ENCODE data around the gene ZFHX3.

The ZFHX3 gene

DNA sequence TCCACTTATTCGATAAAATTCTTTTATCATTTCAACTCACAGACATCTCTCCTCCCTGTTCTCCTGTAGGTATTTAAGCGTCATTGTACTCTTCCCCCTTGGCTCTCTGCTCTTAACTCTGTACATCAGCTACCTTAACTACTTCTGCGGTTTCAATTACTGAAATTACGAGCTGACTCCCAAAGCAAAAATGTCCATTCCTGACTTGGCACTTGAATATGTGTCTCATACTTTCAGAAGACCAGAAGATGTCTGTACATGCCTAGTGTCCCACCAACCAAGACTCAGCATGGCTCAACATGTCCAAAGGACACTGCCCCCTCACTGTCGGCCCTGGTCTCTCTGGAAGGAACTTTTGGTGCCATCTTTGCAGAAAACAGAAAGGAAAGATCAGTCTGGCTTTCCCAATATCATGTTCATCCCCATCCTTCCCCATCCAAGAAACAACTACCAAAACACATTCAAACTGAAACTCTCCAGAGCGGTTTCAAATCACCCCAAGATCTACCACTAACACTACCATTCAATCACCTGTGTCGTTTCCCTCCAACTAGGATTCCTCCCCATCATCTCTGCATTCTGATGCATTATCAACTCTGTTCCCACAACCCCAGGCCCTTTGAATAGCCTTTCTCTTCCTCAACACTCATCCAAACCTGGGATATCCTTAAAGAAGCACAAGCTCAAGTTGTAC lies 74.9 kb downstream of the ZFHX3 start:
- DNase-seq: no peak

DNA sequence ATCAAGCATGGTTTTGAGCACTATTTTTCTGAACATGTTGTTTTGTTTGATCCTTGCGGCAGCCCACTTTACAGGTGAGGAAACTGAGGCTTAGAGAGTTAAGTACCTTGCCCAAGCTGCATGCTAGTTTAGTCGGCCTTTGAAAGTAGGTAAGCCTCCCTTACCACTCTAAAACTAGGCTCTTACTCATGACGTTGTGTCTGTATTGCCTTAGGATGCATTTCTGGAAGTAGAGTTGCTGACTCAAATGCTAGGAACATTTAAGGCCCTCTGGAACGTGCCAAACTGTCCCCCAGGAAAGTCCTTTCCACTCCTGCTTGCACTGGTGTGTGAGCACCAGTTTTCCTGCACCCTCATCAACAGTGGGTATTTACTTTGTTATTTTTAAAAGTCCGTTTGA lies 76.6 kb downstream of the ZFHX3 start:
- no peak for DNase-seq

DNA sequence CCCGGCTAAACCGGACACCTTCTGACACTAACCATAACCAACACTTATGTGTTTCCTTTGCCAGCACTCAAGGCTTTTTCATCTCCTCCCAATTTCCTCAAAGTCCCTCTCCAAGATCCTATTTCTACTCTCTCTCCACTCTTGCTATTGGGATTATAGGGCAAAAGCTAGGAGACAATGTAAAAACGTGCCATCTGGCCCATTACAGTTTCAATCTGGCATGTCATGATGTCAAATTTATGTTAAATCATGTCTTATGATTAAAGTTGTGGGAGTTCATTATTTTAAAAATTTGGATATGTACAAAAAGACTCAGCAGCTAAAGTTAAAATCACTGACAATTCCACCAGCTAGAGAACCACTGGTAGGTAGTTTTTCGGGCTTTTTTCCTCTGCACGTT lies 77.3 kb downstream of the ZFHX3 start:
- no peak for DNase-seq

DNA sequence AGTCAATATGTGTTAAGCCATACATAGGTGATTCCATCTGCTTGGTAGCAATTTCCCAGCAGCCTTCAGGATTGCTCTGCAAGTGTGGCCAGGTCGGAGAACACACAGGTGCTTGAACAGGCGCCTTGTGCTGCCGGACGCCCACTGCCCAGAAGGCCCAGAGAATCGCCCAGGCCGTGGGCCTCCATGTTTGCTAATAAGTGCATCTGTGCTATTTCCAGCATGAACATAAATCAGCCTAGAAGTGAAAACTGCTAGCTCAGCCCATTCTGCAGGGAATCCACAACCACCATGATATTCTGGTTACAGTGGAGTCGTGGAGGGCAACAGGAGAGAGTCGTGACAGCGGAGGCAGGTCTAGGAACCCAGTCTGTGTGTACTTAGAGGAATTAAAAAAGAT lies 78.1 kb downstream of the ZFHX3 start:
- DNase-seq: no peak

DNA sequence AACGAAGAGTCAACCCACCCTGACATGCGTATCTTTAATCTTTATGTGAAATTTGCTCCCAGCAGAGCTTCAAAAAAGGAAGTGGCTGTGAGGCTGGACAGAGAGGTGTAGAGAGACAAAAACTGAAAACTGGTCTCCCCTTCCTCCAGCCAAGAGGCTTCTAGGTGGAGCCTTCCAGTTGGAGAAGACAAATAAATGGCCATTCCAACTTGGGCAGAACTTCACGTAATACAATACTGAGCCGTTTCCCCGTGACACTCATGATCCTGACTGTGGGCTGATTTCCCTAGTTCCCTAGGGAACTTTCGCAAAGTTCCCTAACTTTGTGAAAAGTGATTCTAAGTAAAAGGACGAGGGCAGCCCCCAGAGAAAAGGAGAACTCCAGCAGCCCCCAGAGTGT lies 78.8 kb downstream of the ZFHX3 start:
- DNase-seq: no peak

DNA sequence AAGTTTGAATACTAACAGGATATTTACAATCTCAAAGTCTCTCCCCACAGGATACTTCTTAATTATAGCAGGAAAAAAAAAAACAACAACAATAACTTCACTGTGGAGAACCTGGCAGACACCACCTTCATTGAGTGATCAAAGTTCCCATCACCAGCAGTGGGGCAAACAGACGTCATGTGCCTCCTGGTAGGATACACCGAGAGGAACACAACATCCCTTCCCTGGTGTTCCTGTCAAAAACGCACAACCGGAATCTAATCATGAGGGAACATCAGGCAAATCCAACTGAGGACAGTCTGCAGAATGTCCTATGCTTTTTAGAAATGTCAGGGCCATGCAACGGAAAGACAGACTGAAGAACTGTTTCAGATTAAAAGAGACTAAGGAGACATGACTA lies 80.0 kb downstream of the ZFHX3 start:
- no peak for DNase-seq

DNA sequence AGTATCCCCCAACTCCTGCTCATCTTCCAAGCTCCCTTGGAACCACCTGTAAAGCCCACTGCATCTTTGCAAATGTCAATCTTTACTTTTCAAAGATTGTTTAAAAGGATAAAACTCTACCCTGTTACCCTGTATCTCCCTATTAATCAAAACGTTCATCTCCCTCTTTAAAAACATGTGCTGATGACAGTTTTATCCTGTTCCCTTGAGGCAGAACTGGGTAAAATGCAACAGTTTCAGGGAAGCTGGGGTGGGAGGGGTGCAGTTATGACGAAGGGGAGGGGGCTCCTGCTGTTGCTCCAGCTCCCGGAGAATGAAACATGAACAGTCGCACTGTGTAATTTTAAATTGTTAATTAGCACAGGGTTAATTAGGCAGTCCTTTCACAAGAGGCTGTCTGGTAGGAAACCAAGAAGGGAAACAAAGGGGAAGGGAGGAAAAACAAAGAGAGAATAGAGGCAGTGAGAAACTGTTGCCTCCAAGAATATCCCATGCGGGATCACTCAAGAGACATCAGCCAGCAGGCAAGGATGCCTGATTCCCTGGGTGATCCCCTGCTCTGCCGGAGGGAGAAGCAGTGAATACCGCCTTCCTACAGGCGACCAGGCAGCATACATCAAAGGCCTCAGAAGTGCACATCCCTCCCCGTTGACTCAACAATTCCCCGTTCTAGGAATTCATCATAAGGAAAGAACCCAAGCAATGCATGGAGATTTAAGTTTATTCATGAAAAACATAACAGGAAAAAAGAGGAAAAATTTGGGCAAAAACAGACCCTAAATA lies 84.2 kb downstream of the ZFHX3 start:
- no peak for DNase-seq

DNA sequence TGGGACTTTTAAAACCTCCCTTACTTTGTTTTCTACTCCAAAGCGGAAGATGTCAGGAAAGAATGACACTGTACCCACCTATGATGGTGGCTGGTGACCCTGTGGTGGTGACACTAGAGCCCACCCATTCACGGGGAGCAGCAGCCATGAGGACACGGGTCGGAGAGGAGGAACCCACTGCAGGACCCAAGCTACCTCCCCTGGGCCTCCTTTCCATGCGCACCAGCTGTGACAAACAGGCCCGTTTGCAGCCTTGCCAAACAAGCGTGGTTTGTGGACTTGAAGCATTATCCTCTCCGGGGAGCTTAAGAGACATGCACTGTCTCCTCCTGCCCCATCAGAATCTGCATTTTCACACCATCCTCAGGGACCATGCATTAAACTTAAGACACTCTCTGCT lies 85.6 kb downstream of the ZFHX3 start:
- no peak for DNase-seq

DNA sequence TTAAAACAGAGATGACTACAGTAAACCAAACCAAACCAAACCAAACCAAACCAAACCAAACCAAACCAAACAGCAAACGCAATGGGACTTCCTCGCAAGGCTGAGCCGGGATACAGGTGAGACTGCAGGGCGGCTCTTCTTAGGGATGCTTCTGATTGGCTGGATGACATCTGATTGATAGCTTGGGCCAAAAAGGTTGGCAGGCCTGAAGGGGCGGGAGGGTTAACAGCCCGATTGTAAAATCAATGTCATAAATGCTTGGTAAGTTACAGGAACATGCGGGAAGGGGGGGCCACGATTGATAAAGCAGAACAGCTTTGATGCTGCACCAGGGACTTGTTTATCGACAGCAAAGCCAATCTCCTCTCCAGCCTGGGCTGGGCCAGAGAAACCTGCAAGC lies 86.1 kb downstream of the ZFHX3 start:
- no peak for DNase-seq

DNA sequence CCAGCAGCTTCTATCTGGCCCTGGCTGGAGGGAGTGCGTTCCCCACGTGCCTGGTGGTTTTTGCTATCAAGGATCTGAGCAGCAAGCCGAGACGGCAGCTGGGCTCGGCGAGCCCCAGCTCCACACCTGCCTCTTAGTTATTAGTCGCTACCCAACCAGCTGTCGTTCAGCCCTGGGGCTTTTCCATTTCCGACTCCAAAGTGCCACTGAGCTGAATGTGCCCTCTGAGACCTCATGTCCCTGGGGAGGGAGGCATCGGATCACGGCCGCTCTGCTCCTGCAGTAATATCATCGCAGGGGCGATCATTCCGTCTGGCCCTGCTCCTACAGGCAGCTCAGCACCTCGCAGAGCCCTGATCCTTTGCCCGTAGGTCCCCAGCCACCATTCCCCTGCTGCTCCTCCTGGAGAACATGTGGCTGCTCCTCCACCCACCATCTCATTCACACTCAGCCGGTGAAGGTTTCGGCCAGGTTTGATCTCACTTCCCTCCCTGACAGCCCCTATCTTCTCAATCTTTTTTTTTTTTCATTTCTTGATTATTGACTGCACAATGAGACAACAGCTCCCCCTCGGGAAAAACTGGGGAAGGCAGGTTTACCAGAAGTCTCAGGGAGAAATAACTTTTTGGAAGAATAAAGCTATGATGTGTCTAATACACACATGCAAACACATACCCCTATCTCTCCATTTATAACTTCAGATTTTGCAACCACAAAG lies 86.7 kb downstream of the ZFHX3 start:
- no peak for DNase-seq

DNA sequence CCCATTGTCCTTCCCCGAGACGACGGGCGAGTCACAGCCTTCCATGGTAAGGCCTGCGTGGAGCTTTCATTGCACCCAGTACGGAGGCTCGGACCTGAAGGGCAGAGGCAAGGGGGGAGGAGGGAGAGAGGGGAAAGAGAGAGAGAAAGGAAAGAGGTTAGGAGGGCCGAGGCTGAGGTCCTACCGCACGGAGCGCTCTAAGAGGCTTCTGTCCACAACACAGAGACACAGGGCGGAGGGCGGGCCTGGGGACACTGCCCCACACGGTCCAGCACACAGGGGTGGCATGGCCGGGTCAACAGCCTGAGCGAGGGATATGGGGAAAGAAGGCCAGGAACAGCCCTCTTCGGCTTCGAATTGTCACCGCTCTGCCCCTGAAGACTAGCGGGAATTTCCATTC lies 87.8 kb downstream of the ZFHX3 start:
- DNase-seq: no peak

DNA sequence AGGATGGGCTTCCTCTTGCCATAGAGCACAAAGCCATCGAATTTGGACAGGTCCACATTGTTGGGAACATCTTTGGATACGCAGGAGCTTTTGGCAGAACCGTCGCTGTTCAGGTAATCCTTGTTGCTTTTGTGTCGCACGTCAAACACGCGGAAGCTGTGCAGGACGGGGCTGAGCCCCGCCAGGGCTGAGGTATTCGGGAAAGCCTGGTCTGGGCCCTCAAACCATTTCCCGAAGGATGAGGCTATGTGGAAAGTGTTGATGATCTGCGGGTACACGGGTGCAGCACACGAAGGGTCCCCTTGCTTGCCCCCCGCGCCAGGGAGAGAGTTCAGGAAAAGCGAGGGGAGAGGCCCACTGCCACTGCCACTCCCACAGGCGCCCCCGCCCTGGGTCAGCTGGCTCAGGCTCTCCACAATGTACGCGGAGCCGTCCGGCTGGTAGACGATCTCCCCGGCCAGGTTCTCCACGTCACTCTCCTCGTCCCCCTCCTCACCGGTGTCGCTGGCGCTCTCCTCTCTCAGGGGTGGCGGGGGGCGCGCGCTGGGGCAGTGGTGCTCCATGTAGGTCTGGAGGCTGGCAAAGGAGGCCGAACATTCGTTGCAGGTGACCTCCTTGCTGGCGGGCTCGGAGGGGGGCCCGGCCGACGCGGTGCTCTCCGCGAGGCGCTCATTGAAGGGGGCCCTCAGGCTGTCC lies 88.5 kb downstream of the ZFHX3 start:
- DNase-seq: no peak

DNA sequence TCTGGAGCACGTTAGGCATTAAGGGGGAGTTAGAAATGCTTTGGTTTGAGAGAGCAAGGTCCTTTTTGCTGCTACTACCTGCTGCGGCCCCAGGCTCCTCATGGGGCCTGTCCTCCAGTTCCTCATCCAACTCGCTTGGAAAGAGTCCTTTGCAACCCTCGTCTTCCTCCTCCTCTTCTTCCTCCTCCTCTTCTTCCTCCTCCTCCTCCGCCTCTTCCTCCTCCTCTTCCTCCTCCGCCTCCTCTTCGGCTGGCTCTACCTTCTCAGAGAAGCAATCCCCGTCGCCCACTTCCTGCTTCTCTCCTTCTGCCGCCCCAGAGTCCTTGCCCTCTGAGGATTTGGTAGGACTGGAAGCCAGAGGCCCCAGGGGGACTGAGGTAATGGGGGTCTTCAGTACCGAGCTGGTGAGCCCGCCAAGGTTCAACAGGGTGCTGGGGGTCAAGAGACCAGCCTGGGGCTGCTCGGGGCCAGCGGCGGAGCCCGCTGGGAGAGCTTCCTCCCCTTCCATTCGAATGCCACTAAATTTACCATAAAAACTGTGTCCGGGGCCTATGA lies 89.3 kb downstream of the ZFHX3 start:
- no peak for DNase-seq

DNA sequence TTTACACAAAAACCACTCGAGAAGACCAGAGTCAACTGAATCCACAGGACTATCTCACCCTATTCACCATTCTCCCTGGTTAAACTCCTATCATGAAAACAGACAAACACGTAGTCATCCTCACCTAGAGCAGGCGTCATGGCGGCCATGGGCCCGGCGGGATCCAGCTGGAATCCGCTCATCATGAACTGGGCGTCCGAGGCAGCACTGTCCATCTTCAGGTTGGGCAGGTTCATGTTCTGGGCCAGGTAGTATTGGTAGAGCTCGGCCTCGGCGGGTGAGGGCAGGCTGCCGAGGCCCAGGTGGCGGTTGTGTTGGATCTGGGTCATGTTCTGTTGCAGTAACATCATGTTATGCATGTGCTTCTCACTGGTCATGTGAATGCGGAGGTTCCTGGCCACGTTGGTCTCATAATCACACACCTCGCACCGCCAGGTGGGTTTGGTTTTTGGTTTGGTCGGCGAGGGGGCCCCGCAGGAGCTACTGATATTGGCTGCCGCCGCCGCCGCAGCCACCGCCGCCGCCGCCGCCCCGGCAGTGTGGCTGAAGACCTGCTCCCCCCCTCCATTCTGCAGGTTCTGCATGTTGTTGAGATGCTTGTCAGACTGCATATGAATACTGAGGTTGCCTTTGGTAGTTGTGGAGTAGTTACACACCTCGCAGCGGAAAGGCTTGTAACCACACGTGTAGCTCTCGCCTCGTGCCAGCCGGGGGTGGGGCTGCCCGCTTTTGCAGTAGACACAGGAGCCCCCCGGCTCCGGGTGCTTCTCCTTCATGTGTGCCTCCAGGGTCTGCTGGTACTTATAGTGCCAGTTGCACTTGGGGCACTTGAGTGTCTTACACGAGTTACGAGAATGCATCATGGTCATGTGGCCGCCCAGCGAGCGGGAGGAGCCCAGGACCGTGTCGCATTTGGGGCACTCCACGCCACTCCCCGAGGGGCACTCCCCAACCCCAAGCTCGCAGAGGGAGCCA lies 90.3 kb downstream of the ZFHX3 start:
- DNase-seq: no peak

DNA sequence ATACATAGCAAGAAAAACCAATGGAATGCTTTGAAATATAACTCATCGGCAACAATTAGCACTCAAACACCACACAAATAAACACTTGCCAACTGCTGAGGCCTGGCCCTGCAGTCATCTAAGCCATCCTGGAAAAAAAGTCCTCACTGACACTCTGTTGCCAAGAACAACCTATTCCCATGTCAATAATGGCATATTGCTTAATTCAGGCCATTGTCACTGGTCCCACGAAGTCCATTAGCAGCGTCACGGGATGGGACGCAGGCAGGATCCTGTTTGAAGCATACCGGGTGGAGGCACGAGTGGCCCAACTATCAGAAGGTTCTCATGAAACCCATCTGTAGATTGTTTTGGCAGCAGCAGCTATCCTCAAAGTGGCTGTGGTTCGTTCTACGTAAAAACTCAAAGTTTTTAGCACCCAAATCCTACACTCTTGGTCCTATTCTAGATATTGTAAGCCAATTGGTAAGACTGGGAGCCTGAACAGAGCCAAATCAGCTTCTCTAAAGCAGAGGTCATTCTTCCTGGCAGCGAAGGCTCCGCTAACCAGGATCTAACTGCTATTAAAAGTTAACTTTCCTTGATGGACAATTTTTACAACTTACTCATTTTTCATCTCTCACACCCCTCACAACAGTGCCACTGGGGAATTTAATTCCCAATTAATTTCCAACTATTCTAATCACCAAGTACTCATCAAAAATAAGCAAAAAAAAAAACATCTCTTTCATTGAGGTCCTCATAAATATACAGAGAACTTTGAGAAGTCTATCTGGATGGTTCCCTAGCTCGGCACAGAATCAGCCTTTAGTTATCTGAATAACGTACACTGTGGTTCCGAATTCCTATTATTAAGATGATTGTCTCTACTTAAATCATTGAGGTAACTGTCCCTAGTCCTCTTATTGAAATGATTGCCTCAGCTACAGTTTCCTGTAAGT lies 91.5 kb downstream of the ZFHX3 start:
- no peak for DNase-seq

DNA sequence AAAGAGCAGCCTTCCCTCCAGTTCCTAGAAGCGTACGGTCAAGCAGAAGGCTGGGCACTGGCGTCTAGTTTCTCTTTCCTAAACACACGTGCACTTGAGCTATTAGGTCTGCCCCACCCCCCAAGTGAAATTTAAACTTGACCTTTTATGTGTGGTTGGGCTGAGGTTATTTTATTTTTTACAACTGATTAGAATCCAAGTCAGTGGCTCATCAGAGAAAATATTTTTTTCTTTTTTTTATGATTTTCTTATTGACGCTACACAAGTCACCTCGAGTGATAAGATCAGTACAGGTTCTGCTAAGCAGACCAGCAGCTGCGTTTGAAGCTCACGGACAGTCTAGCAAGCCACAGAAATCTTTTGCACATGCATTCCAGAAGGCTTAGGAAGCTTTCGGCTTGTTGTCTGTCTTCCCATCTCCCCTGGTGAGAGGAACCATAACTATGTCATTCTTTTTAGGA lies 95.1 kb downstream of the ZFHX3 start:
- DNase-seq: no peak

DNA sequence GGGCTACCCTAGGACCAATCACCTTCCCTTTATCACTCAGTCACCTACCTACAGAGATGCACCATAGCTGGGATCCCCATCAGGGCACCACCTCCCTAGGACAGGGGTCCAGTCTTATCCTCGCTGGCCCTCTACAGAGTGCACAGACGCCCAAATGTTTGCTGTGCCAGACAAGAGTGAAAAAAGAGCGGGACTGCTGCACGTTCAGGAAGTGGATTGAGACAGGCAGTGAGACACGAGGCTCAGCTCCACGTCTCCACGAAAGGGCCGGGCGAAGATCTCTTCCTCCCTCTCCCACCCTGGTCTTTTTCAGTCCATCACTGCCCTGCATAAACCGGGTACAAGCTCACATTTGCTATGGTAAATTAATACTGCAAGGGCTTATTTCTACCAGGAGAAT lies 95.5 kb downstream of the ZFHX3 start:
- DNase-seq: no peak

DNA sequence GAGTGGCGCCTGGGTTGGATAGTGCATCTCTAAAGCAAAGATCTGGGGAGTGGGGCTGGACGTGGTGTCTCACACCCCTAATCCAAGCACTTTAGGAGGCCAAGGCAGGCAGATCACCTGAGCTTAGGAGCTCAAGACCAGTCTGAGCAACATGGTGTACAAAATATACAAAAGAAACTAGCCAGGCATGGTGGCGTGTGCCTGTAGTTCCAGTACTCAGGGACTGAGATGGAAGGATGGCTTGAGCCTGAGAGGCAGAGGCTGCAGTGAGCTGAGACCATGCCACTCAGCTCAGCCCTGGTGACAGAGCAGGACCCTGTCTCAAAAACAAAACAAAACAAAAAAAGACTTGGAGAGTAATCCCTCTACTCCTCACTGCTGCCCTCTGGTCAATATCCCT lies 96.0 kb downstream of the ZFHX3 start:
- DNase-seq: no peak

DNA sequence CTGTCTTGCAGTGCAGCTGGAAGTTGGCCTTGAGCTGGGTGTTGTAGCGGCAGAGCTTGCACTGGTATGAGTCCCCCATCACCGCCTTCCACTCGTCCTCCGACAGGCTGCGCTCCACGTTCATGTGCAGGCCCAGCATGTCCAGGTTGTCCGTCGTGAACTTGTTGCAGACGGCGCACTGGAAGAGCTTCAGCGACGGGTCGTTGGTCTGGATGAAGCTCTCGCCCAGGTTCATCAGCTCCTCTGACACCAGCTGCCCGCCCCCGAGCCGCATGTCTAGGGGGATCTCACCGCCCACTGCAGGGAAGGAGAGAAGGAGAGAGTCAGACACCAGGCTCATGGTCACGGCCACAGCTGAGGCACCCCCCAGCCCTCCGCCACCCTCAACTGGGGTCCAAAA lies 97.3 kb downstream of the ZFHX3 start:
- DNase-seq: no peak

DNA sequence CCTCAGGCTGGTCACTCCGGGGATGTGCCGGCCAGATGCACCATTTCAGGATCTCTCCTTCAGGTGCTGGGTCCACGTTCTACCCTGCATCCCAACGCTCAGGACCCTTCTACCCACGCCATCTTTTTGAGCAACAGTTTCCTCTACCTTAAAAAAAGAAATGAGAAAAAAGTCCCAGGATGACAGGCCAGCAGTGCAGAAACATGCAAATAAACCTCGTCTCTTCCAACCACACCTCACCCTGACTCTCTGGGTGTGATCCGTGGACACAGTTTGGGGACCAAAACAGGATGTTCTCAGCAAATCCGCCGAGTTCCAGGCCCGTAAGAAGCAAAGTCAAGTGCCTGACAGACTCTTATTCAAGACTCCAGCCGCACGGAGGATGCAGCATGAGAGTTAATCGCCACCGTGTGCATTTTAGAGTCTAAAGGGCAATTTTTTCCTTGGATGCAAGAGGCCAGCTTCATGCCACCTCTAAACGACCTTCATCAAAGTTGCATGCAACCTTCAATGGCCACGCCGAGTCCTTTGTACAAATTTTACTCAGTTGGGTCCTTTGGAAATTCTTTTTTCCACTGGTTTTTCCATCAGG lies 99.6 kb downstream of the ZFHX3 start:
- no peak for DNase-seq
